Right hindlimb (tissue), 1 donor: ENCODE data around the gene MRLN.
"Not testable (repeated sequence)": the region's sequence is repeated elsewhere in the genome, so short reads cannot be mapped to it uniquely, and the experiment has no call there.

Source experiments
- DNase-seq: peaks from one replicate; pipeline ENCODE4 v3.0.0-alpha.2; 2018

The MRLN gene

DNA sequence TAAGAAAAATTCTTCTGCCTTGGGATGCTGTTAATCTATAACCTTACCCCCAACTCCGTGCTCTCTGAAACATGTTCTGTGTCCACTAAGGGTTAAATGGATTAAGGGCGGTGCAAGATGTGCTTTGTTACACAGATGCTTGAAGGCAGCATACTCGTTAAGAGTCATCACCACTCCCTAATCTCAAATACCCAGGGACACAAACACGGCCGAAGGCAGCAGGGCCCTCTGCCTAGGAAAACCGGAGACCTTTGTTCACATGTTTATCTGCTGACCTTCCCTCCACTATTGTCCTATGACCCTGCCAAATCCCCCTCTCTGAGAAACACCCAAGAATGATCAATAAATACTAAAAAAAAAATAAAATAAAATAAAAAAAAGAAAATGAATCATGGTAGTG lies 8.5 kb downstream of the MRLN start:
- not testable (repeated sequence) for DNase-seq

DNA sequence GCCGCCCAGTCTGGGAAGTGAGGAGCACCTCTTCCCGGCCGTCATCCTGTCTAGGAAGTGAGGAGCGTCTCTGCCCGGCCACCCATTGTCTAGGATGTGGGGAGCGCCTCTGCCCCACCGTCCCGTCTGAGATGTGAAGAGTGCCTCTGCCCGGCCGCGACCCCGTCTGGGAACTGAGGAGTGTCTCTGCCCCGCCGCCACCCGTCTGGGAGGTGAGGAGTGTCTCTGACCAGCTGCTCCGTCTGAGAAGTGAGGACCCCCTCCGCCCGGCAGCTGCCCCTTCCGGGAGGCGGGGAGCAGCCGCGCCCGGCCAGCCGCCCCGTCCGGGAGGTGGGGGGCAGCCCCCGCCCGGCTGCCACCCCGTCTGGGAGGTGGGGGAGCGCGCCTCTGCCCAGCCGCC lies 9.1 kb downstream of the MRLN start:
- DNase-seq = not testable (repeated sequence)

DNA sequence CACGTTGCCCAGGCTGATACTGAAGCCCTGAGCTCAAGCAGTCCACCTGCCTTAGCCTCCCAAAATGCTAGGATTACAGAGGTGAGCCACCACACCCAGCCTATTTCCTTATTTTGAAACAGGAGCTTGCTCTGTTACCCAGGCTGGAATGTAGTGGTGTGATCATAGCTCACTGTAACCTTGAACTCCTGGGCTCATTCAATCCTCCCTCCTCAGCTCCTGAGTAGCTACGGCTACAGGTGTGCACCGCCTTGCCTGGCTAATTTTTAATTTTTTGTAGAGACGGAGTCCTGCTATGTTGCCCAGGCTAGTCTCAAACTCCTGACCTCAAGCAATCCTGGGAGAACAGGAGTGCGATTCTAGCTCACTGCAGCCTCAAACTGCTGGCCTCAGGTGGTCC lies 11.7 kb downstream of the MRLN start:
- no peak for DNase-seq

DNA sequence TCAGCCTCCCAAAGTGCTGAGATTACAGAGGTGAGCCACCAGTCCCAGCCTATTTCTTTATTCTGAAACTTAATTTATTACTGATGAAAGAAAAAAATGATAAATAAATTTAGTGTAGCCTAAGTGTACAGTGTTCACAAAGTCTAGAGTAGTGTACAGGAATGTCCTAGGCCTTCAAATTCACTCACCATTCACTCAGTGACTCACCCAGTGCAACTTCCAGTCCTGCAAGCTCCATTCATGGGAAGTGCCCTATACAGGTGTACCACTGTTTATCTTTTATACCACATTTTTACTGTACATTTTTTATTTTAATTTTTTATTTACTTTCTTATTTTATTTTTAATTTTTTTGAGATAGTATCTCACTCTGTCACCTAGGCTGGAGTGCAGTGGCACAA lies 12.2 kb downstream of the MRLN start:
- DNase-seq = no peak

DNA sequence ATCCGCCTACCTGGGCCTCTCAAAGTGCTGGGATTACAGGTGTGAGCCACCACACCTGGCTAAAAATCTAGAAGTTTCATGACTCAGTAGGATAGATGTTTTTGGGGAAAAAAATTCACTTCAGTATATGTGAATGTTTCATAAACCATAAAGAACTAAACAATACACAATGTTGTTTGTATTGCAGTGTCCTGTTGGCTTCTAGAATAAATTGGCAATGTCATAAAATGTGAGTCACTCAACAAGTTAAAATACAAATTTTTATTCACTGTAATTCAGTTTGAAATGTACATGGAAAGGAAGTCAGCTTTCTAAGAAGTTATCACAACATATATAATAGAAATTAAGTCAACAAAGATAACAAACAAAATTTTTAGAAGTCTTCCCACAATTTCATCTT lies 16.5 kb downstream of the MRLN start:
- DNase-seq = no peak

DNA sequence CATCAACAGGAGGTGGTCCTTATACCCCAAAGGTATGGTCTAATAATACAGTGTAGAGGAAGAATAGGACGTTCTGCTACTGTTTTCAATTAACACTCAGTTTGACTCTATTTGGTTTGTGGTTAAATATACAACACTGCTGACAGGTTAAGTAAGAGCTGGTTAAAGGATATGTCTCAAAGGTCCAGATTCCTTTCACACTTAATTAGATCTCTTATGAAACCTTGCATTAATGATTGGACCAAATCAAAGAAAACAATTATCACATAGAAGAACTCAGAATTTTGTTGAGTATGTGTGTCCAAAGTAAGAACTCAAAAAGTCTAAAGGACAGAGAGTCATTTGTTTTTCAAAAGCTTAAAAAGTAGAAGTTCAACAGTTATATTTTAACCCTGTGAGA lies 18.0 kb downstream of the MRLN start:
- DNase-seq = no peak

DNA sequence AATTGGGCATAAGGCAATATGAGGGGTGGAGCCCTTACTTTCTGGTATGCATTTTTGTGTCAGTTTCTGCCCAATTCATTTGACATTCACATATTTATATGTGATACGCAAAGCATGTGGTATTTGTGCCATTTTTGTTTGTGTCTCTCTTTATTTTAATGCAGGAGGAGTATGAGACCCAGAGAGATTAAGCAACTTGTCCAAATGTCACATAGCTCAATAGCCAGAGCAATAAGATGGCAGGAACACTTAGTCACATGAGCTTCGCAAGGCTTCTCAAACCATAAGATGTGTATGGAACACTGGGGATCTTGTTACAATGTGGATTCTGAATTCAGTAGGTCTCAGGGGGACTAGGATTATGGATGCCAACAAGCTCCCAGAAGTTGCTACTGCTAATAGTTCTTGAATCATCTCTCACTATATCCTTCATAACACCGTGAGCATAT lies 19.2 kb downstream of the MRLN start:
- no peak for DNase-seq

DNA sequence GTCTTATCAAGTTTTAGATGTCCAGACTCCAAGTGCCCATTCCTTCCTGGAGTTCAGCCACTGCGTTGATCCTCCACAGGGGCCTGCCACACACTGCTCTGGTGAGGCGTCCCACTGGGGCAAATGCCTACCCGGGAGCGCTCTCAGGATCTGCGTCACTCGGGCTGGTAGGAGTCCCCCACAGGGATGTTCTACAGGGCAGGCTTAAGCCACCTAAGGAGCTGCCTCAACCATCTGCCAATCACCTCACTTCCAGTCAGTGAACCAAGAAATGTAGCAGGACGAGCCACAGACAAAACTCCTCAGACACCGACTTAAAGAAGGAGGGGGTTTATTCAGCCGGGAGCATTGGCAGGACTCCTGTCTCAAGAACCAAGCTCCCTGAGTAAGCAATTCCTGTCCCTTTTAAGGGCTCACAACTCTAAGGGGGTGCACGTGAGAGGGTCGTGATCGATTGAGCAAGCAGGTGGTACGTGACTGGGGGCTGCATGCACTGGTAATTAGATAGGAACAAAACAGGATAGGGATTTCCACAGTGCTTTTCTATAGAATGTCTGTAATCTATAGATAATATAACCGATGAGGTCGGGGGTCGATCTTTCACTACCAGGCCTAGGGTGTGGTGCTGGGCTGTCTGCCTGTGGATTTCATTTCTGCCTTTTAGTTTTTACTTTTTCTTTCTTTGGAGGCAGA lies 19.8 kb downstream of the MRLN start:
- not testable (repeated sequence) for DNase-seq

DNA sequence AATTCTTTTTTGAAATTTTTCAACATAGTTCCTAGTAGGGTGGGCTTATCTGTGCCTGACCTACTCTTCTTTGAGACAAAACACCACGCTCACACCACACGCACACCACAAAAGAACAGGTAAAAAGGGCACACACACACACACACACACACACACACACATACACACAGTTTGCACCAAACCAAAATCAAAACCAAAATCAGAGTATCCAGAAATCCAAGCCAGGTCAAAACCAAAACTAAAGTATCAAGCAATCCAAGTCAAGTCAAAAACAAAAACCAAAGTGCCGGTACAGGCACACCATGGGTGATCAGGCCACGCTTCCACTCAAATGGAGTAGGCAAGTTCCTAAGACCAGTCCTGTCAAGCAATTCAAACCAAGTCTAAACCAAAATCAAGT lies 20.4 kb downstream of the MRLN start:
- DNase-seq = not testable (repeated sequence)

DNA sequence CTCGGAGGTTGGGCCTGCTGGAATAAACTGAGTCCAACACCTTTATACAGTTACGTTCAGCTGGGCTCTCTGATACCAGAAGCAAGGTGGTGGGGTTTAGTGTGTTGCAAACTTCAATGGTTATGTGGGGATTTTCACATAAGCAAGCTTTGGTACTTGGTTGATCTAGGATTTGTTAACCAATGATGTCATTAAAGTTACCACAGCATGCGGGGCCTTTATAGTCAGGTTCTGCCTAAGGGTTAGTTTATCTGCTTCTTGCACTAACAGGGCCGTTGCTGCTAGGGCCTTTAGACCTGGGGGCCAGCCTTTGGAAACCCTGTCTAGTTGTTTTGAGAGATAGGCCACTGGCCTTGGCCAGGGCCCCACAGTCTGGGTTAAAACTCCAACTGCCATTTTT lies 24.1 kb downstream of the MRLN start:
- DNase-seq = not testable (repeated sequence)

DNA sequence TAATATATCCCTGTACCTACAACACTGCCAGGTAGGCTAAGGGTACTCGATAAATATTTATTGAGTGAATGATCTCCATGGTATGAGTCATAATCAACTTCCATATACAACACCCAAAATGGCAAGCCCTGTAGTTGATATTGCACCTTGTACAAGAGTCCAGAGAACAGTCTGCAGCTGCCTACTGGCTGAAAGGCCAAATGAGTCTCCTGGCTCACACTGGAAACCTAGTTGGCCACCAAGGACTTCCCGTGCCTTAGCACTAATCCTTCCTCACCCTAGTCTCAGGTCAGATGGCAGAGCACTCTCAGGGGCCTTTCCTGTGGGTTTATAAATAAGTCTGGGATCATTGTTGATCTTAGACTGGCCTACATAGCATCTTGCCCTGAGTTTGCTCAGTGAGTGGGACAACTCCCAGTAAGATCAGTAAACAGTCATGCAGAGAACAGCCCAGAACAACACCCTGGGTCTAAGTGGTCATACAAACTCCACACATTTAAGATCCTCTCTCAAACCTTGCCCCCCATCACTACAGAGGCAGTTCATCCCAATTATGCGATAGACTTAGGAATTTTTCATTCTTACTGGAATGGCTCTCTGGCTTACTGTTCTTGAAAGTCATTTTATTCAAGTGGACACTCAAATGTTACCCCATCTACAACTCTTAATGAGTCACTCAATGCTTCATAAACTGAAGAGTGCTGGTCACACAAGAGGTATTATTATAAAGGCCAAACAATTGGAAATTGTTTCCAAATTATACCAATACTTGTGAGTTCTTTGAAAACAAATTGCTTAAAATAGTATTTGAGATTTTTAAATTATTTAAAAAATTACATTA lies 28.9 kb downstream of the MRLN start:
- no peak for DNase-seq

DNA sequence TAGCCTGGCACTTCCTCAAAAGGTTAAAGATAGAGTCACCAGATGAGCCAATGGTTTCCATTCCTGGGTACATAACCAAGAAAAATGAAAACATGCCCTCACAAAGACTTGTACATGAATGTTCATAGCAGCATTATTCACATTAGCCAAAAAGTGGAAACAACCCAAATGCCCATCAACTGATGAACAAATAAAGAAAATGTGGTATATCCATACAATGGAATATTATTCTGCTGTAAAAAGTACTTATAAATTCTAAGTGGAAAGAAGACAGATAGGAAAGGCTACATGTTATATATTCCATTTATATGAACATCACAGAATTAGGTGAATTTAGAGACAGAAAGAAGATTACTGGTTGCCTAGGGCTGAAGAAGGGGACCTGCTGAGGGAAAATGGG lies 32.9 kb downstream of the MRLN start:
- DNase-seq = no peak

DNA sequence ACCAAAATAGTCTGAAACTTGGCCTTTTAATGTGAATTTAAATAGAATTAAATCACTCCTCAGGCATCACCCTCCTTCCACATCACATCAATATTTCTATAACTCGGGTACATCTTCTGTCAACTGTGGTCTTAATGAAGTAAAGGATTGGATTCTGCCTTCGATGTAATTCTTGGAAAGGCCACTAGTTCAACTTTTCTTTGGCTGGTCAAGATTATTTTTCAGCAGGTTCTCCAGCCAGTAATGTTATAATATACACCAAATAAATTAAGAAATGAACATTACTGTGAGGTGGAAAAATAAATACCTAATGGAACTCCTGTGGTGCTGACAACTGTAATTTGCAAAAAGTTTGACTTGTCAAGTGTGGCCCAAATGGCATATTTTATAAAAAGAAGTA lies 33.9 kb downstream of the MRLN start:
- DNase-seq = no peak

DNA sequence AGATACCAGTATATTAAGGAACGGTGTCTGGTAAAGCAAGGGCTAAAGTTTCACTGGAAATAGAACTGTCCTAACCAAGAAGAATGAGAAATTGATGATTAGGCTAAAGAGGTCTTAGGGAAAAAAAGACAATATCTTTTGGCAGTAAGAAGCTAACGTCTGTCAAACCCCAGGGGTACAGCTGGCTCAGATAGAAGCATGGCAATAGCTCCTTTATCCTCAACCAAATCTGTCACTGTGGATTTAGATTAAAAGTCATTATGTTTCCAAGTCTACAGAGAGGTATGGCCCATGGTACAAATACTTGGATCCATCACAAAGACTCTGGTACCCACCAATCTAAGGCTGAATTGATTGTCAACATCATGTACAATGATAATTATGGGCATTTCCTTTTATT lies 35.0 kb downstream of the MRLN start:
- no peak for DNase-seq

DNA sequence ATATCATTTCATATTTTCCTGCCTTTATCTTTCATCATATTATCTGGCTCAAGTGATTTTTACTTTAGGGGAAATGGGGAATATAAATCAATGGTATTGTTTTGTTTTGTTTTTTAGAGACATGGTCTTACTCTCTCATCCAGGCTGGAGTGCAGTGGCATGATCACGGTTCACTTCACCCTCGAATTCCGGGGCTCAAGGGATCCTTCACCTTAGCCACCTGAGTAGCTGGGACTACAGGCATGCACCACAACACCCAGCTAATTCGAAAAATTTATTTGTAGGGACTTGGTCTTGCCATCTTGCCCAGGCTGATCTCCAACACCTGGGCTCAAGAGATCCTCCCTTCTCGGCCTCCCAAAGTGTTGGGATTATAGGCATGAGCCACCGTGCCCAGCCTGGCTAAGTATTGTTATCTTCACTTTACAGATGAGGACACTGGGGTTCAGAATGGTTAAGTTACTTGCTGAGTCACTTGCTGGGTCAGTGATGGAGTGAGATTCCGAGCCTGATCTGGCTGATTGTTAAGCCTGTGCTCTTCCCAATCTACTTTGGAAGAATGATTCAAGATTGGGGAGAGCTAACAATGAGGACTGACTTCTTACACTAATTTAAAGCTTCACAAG lies 39.9 kb downstream of the MRLN start:
- DNase-seq = no peak

DNA sequence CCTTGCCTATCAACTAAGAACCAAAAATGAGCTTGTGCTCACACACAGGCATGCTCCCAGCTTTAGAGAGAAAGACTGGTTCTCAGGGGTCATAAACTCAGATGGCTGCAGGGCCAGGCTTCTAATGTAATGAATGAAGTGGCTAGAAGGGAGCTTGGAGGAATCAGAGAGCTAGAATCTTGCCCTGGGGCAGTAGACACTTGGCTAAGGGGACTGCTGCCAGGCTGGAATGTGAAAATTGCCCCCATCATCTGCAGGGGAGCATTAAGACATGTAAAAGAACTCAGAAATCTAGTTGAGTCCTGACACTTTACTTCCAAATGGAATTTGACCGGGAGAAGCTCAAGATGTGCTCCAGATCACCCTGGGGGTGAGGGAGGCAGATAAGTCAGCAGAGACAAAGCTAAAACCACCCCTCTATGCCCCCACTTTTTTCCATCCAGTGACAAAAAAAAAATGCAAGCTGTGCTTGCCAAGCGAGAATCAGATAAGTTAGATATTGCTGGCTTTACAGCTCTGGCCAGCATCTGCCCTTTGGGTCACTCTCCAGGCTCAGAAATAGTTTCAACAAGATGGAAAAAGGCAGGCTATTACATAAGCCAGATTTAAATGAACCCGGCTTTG lies 41.3 kb downstream of the MRLN start:
- no peak for DNase-seq

DNA sequence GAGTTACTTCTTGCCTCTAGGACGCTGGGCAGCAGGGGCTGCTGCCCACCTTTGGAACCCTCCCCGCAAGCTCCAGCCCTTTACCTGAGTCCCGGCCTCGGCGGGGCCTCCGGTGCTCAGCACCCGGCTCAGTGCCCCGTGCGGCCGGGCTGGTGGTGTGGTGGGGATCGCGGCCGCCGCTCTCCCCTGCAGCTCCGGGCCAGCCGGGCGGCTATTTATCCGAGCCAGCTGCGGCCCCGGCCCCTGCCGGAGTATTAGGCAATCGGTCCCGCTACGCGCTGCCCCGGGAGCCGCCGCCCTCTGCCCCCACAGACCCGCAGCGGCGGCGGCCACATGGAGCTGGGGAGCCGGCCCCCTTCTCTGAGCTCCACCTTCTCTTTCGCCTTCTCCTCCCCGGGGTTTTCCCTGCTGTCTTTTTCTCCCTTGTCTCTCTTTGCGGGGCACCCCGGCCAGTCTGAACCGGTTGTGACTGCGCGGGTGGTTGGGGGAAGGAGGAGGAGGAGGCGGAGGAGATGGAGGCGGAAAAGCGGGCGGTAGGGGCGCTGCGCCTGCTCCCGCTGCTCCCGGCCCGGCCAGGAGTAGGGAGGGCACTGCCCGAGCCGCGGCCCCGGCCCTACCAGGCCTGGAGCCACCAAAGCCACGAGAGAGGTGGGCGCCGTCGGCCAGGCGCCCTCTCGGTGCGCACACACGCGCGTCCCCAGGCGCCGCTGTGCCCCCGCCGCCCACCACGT lies 43.7 kb downstream of the MRLN start, which contains the start of gene SLC16A9:
SLC16A9 (minus strand) TSS at position 456 of the 731 bp plus-strand sequence. CDS start 25,559 bp downstream, outside the sequence.
- peak; percentile 87 for DNase-seq

DNA sequence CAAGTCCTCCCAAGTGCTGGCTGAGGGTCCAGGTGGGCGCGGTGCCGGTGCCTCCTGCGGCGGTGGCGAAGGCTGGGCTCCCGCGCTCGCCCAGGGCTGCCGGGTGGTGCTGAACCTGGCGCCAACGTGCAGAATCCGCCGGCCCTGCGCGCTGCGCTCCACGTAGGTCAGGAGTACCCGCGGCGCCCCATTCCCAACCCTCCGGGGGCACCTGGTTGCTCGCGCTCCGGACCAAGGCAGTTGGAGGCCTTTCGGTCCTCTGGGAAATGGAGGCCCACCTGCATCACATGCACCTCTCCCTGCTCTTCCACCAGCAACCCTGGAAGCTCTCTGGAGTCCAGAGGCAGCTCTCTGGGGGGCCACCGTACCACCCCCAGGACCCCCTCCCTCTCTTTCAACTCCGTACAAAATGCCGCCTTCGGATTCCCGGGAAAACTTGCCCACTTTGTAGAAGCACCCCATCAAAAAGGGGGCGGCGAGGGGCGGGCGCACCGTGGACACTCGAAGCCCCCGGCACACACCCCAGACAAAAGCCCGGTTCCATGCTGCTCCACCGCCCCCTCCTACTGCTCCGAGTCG lies 44.4 kb downstream of the MRLN start:
- peak; percentile 34 for DNase-seq

DNA sequence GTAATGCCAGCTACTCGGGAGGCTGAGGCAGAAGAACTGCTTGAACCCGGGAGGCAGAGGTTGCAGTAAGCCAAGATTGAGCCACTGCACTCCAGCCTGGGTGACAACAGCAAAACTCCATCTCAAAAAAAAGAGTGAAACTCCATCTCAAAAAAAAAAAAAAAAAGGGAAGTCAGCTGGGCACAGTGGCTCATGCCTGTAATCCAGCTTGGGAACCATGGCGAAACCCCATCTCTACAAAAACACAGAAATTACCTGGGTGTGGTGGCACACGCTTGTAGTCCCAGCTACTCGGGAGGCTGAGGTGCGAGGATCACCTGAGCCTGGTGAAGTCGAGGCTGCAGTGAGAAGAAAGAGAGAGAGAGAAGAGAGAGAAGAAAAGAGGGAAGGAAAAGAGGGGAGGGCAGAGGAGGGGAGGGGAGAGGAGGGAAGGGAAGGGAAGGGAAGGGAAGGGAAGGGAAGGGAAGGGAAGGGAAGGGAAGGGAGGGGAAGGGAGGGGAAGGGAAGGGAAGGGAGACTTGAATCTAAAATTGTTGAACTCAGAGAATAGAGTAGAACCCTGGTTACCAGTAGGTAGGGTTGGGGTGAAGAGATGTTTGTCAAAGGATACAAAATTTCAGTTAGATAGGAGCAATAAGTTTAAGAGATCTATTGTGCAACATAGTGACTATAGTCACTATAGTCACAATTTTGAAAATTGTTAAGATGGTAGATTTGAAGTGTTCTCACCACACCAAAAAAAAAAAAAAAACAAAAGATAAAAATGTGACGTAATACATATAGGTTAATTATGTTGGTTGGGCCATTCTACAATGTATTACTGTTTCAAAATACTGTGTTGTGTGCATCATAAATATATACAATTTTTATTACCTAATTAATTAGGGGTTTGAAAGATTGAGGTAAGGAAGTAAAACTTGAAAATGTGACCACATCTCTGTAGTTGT lies 46.1 kb downstream of the MRLN start:
- DNase-seq = no peak

DNA sequence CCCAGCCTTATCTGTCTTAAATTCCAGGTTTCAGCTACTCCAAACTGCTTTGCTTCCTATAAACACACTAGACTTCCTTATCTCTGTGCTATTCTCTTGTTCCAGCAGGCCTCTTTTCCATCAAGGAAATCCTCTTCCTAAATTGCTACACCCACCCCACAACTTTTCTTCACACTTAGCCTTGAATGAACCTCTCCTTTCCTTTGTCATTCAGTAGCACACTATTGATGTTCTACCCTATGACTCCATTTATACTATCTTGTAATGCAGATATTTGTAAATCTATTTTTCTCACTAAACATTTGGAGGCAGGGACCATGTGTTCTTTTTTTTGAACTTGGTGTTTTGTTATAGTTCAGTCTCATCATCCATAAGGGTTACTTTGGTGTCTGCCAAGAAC lies 47.3 kb downstream of the MRLN start:
- DNase-seq = no peak

DNA sequence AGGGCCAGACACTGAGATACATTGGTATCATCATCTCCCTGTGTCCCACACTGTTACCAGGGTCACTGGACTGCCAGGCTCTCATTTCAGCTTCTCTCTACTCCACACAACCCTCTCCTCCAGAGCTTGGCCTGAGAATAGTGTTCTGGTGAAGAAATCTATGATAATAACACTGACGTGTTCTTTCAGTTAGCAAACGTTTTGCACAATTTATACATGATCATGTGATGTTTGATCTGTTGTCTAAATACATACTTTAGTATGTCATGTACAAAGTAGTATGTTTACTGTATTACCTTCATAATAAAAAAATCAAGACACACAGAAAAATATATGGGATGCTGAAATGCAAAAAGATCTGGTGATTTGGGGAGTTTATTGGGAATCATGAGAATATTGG lies 48.6 kb downstream of the MRLN start:
- DNase-seq = no peak
